ENCODE data around the gene CLN6.

CLN6 gene

DNA sequence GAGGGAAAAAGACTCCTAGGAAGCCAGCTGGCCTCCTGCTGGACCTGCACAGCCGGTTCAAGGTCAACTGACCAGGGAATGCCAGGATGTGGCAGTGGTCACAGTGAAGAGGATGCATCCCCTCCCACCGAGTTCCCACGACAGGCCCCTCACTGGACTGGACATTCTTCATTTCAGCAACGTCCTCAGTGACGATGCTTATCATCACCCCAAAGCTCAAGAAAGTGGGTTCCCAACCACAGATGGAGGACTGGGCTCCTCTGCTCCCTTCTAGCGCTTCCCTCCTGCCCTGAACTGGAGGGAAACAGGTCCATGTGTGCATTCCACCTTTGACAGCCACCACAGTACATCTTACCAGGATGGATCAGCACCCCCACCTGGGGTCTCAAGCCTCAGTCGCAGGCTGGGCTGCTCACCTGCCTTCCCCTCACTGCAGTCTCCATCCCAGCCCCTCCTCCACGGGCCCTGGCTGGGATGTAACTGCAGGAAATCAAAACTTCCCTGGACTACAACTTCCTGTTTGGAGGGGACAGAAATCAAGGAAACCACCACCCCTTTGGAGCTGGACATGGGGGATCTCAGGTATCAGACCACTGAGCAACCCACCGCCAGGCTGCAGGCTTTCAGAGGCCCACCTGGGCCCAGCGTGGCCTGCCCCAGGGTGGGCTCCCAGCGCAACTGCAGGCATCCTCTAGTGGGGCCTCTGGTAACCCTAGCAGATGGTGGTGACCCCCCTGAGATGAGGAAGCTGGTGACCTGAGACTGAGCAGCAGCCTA is 31.7 kb downstream of the CLN6 start:
- Histone ChIP-seq H3K27me3 (ENCODE audit: control insufficient read depth, insufficient read depth, low read length) (no peaks in the 10 kb centered on the region), H3K27ac (no peak overlapping the region), H3K79me2 (no peaks in the 10 kb centered on the region), H3K4me3 (ENCODE audit: low read depth, low read length) (no peak overlapping the region), H2AFZ (no peak overlapping the region), H3K4me2 (ENCODE audit: low read length) (no peak overlapping the region), H3K9me3 (ENCODE audit: control insufficient read depth, low read length) (no peaks in the 10 kb centered on the region), H3K36me3 (ENCODE audit: control insufficient read depth, insufficient read depth, low read length) (no peaks in the 10 kb centered on the region), H3K4me1 (no peaks in the 10 kb centered on the region), H3K9ac (no peak overlapping the region)
- TF ChIP-seq, protein P1, sequence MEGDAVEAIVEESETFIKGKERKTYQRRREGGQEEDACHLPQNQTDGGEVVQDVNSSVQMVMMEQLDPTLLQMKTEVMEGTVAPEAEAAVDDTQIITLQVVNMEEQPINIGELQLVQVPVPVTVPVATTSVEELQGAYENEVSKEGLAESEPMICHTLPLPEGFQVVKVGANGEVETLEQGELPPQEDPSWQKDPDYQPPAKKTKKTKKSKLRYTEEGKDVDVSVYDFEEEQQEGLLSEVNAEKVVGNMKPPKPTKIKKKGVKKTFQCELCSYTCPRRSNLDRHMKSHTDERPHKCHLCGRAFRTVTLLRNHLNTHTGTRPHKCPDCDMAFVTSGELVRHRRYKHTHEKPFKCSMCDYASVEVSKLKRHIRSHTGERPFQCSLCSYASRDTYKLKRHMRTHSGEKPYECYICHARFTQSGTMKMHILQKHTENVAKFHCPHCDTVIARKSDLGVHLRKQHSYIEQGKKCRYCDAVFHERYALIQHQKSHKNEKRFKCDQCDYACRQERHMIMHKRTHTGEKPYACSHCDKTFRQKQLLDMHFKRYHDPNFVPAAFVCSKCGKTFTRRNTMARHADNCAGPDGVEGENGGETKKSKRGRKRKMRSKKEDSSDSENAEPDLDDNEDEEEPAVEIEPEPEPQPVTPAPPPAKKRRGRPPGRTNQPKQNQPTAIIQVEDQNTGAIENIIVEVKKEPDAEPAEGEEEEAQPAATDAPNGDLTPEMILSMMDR (IDR thresholded peaks at IDR 0.05): no peak

DNA sequence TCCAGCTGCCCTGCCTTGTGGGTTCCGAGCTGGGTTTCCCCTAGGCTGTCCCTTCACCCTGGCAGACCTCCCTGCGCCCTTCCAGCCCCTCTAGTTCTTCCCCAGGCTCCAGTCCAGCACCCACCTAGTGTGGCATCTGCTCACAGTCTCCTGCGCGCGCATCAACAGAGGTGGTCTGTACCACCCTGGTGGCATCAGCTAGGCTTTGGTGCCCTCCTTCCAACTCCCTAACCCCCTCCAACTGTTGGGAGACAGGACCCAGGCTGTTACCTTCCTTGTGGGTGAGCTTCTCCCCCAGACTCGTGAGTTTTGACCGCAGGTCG is 32.4 kb downstream of the CLN6 start:
- Histone ChIP-seq H3K4me1 (no peaks in the 10 kb centered on the region), H3K79me2 (no peaks in the 10 kb centered on the region), H3K9me3 (ENCODE audit: control insufficient read depth, low read length) (no peaks in the 10 kb centered on the region), H3K27ac (no peak overlapping the region), H3K9ac (no peak overlapping the region), H3K4me2 (ENCODE audit: low read length) (no peak overlapping the region), H2AFZ (no peak overlapping the region), H3K36me3 (ENCODE audit: control insufficient read depth, insufficient read depth, low read length) (no peaks in the 10 kb centered on the region), H3K4me3 (ENCODE audit: low read depth, low read length) (no peak overlapping the region), H3K27me3 (ENCODE audit: control insufficient read depth, insufficient read depth, low read length) (no peaks in the 10 kb centered on the region)
- TF ChIP-seq, protein P1 (IDR thresholded peaks at IDR 0.05): no peak

DNA sequence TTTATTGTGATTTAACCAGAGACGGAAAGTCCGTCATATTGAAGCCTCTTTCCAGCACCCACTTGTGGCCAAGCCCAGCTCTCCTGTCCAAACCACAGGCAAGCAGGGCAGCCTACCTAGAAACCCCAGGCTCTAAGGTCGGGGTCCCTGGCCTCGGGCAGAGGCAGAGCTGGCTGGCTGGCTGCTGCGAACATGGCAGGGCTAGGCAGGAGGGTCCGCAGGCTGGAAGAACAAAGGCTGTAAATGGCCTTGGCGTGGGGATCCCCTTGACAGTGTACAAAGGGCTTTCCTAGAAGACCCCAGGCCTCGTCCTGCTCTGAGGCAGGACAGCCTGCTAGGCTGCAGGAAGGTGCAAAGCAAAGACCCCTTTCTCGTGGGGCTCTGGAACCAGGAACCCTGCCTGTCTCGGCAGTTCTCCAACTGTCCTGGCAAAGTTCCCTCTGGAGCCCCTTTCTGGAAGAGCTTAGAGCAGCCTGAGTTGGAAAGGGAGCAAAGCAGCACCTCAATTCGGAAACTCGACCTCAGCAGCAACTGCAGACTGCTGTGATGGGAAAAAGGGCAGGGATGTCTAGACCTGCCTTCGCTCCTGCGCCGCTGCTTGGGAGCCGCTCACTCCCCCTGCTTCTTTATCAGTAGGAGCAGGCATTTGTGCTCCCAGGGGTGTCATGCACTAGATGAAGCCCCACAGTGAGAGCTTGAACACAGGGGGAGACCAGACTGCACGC is 32.9 kb downstream of the CLN6 start:
- no peak overlapping the region for H2AFZ ChIP-seq
- no peak overlapping the region for H3K9ac ChIP-seq
- H3K27ac ChIP-seq: no peak overlapping the region
- TF ChIP-seq, protein P1 (IDR thresholded peaks at IDR 0.05): no peak
- no peaks in the 10 kb centered on the region for H3K9me3 ChIP-seq (ENCODE audit: control insufficient read depth, low read length)
- H3K79me2 ChIP-seq: no peaks in the 10 kb centered on the region
- H3K36me3 ChIP-seq (ENCODE audit: control insufficient read depth, insufficient read depth, low read length): no peaks in the 10 kb centered on the region
- H3K4me1 ChIP-seq: no peaks in the 10 kb centered on the region
- no peak overlapping the region for H3K4me2 ChIP-seq (ENCODE audit: low read length)
- H3K27me3 ChIP-seq (ENCODE audit: control insufficient read depth, insufficient read depth, low read length): no peaks in the 10 kb centered on the region
- H3K4me3 ChIP-seq (ENCODE audit: low read depth, low read length): no peak overlapping the region

DNA sequence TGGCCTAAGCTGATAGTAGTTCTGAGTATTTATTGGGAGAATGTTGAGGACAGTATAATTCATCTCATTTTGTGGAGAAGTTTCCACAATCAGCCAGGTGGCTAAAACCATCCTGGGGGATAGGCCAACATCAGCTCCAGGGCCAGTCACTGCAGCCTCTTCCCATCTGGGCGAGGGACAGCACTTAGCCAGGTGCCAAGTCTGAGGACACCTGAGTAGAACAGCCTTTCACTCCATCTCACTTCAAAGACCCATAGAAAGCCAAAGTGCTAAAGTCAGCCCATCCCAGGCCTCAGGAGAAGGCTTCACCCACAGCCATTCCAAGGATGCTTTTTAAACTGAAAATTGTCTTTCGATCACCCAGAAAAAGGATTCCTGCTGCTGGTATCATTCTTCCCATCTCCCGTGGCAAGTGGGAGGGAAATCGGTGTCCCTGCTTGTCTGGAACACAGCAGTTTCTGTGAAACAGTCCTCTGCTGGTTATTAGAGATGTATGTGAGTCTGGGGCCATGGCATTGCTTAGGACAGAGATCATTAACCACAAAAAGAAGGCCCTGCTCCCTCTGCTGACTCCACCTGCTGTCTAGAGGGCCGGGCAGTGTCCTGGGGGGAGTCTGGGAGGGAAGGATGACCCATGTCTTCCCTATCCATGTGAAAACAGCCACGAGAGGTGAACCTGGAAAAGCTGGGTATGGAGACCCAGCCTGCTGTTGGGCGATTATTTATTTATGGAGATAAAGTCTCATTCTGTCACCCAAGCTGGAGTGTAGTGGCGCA is 34.0 kb downstream of the CLN6 start:
- no peaks in the 10 kb centered on the region for H3K79me2 ChIP-seq
- H3K36me3 ChIP-seq (ENCODE audit: control insufficient read depth, insufficient read depth, low read length): no peaks in the 10 kb centered on the region
- H3K4me3 ChIP-seq (ENCODE audit: low read depth, low read length): no peak overlapping the region
- H3K4me1 ChIP-seq: no peaks in the 10 kb centered on the region
- no peak overlapping the region for H3K27ac ChIP-seq
- TF ChIP-seq, protein P1 (IDR thresholded peaks at IDR 0.05): no peak
- no peak overlapping the region for H2AFZ ChIP-seq
- no peaks in the 10 kb centered on the region for H3K9me3 ChIP-seq (ENCODE audit: control insufficient read depth, low read length)
- no peak overlapping the region for H3K4me2 ChIP-seq (ENCODE audit: low read length)
- no peak overlapping the region for H3K9ac ChIP-seq
- no peaks in the 10 kb centered on the region for H3K27me3 ChIP-seq (ENCODE audit: control insufficient read depth, insufficient read depth, low read length)

All from parathyroid adenoma (tissue), 2 donors.